Activated CD4-positive, alpha-beta T cell treated with anti-CD3 and anti-CD28 coated beads, Interleukin-2, Interleukin-6, amounts not matched to agents 100 ng/mL and 50 ng/mL, durations not matched to agents 16 hours and 8 hours (primary cell): ENCODE results near the gene LTB4R2.
A peak's percentile ranks its signal among the peaks of the same experiment; 100 is the strongest.

Experiments
- DNase-seq: peaks from one replicate; pipeline ENCODE4 v3.0.0-alpha.2; 2020

LTB4R2 gene

GRCh38 chr14:24321212-24321975, 11.5 kb downstream of the LTB4R2 start:
- DNase-seq, result no peak

- DNase-seq, result no peak
Measured at GRCh38 chr14:24322672-24323071, 12.7 kb downstream of the LTB4R2 start.

GRCh38 chr14:24323341-24323740, 13.4 kb downstream of the LTB4R2 start:
- no peak for DNase-seq

- no peak for DNase-seq
Measured at GRCh38 chr14:24324024-24324423, 14.1 kb downstream of the LTB4R2 start.

GRCh38 chr14:24325041-24325530, 15.1 kb downstream of the LTB4R2 start:
- no peak for DNase-seq

- DNase-seq, result no peak
Measured at GRCh38 chr14:24325963-24326362, 16.0 kb downstream of the LTB4R2 start.

GRCh38 chr14:24327303-24327702, 17.4 kb downstream of the LTB4R2 start:
- DNase-seq, result no peak

GRCh38 chr14:24327914-24328313, 18.0 kb downstream of the LTB4R2 start:
- DNase-seq, result peak; percentile 43

GRCh38 chr14:24329073-24329663, 19.2 kb downstream of the LTB4R2 start:
- no peak for DNase-seq

- DNase-seq, result peak; percentile 80
Measured at GRCh38 chr14:24329736-24330135, 19.8 kb downstream of the LTB4R2 start.

- DNase-seq, result no peak
Measured at GRCh38 chr14:24330973-24331674, 21.2 kb downstream of the LTB4R2 start.

- no peak for DNase-seq
Measured at GRCh38 chr14:24331731-24332267, 21.9 kb downstream of the LTB4R2 start.

GRCh38 chr14:24332268-24332993, 22.5 kb downstream of the LTB4R2 start:
- DNase-seq, result peak; percentile 92

GRCh38 chr14:24334431-24335291, 24.7 kb downstream of the LTB4R2 start, which contains the start of gene ADCY4:
Gene ADCY4 (minus strand): TSS chr14:24335071. CDS start chr14:24334652, 419 bp downstream.
- DNase-seq, result no peak

GRCh38 chr14:24335461-24336171, 25.7 kb downstream of the LTB4R2 start:
- DNase-seq, result no peak

- DNase-seq, result no peak
Measured at GRCh38 chr14:24337144-24337823, 27.3 kb downstream of the LTB4R2 start.

- DNase-seq, result no peak
Measured at GRCh38 chr14:24337824-24338175, 27.9 kb downstream of the LTB4R2 start.

- no peak for DNase-seq
Measured at GRCh38 chr14:24338843-24339242, 28.9 kb downstream of the LTB4R2 start.

- peak; percentile 74 for DNase-seq
Measured at GRCh38 chr14:24339284-24340151, 29.6 kb downstream of the LTB4R2 start, which contains the start of gene RIPK3. Gene RIPK3 (minus strand): TSS chr14:24339991. CDS start chr14:24339826, 165 bp downstream.
